ENCODE results near the gene COPS7A. TPM values are rescaled to one million over a fixed set of nuclear protein-coding genes. Genes with fewer than 3 reads are reported as not detected.

The COPS7A gene
- total and polyA plus RNA-seq, 11 donors: 54.1 to 108 (median 82.6) TPM

- Histone ChIP-seq H3K27ac (no peak overlapping the region), H3K4me1 (peaks cover 0 to 34% (median 14%) of the 10 kb centered on the region in 12 donors), H3K27me3 (no peaks in the 10 kb centered on the region), H3K9me3 (no peaks in the 10 kb centered on the region), H3K4me3 (no peak overlapping the region), H3K36me3 (no peaks in the 10 kb centered on the region)
- intact Hi-C loops (cut with DNase I): no loop called here
- ATAC-seq: no peak
- no peak for DNase-seq
- WGBS, 4 donors: 86 to 92% (median 89%) methylated on average over 5 of the region's 5 CpGs
- no peak for TF ChIP-seq CTCF (IDR thresholded peaks at IDR 0.05)
- no peak for TF ChIP-seq POLR2A (IDR thresholded peaks at IDR 0.05)
Observed at GRCh38 chr12:6759741-6760140, 35.9 kb downstream of the COPS7A start.

- Histone ChIP-seq H3K27me3 (peaks cover 0 to 4% (median 0%) of the 10 kb centered on the region in 9 donors), H3K4me1 (peaks cover 4 to 44% (median 34%) of the 10 kb centered on the region in 12 donors), H3K4me3 (peak overlapping the region in 5 of 12 donors; percentile 22 to 100 (median 93)), H3K9me3 (no peaks in the 10 kb centered on the region), H3K36me3 (no peaks in the 10 kb centered on the region), H3K27ac (peak overlapping the region; percentile 80 to 99 (median 94))
- intact Hi-C loops (cut with DNase I): no loop called here
- WGBS, 4 donors: 68 to 79% (median 70%) methylated on average over 4 of the region's 4 CpGs
- no peak for ATAC-seq
- DNase-seq: no peak
- TF ChIP-seq CTCF (IDR thresholded peaks at IDR 0.05): no peak
- TF ChIP-seq POLR2A (IDR thresholded peaks at IDR 0.05): no peak
Observed at GRCh38 chr12:6763380-6763779, 39.5 kb downstream of the COPS7A start.

GRCh38 chr12:6764011-6764828, 40.4 kb downstream of the COPS7A start:
- ATAC-seq (peak; percentile 86 to 91 (median 88)), DNase-seq (peak; percentile 94 to 97 (median 95))
- 1 to 3% (median 2%) methylated on average over 14 to 16 of the region's 16 CpGs for WGBS, 4 donors
- Histone ChIP-seq H3K36me3 (peaks cover 0 to 1% (median 0%) of the 10 kb centered on the region in 9 donors), H3K4me3 (peak overlapping the region in 11 of 12 donors; percentile 7 to 100 (median 41)), H3K9me3 (no peaks in the 10 kb centered on the region), H3K27me3 (peaks cover 0 to 4% (median 0%) of the 10 kb centered on the region in 9 donors), H3K27ac (peak overlapping the region; percentile 80 to 99 (median 94)), H3K4me1 (peaks cover 4 to 53% (median 39%) of the 10 kb centered on the region in 12 donors)
- intact Hi-C loops (cut with DNase I): loop anchor here in 2 of 10 donors (1.0 kb wide), 1 partner anchor 11 kb away; the partner anchor contains the start of gene MLF2 (in 2 of the 2)
- peak in 1 of 2 donors; percentile 42 for TF ChIP-seq POLR2A (IDR thresholded peaks at IDR 0.05)
- no peak for TF ChIP-seq CTCF (IDR thresholded peaks at IDR 0.05)

GRCh38 chr12:6765048-6765633, 41.3 kb downstream of the COPS7A start:
- ATAC-seq (no peak), DNase-seq (no peak)
- intact Hi-C loops (cut with DNase I): loop anchor here in 1 of 10 donors (5.0 kb wide), 1 partner anchor 153 kb away; no protein-coding TSS in a partner anchor
- Histone ChIP-seq H3K27ac (peak overlapping the region; percentile 80 to 99 (median 94)), H3K36me3 (peaks cover 0 to 10% (median 1%) of the 10 kb centered on the region in 9 donors), H3K4me1 (peaks cover 4 to 55% (median 40%) of the 10 kb centered on the region in 12 donors), H3K4me3 (peak overlapping the region in 10 of 12 donors; percentile 70 to 100 (median 90)), H3K27me3 (peaks cover 0 to 4% (median 0%) of the 10 kb centered on the region in 9 donors), H3K9me3 (no peaks in the 10 kb centered on the region)
- TF ChIP-seq POLR2A (IDR thresholded peaks at IDR 0.05) (no peak), CTCF (IDR thresholded peaks at IDR 0.05) (no peak)
- WGBS, 4 donors: 25 to 30% (median 27%) methylated on average over 7 of the region's 7 CpGs

Measured in heart left ventricle (tissue), 16 donors.